ENCODE results near the gene ADGRA1.

The ADGRA1 gene

DNA sequence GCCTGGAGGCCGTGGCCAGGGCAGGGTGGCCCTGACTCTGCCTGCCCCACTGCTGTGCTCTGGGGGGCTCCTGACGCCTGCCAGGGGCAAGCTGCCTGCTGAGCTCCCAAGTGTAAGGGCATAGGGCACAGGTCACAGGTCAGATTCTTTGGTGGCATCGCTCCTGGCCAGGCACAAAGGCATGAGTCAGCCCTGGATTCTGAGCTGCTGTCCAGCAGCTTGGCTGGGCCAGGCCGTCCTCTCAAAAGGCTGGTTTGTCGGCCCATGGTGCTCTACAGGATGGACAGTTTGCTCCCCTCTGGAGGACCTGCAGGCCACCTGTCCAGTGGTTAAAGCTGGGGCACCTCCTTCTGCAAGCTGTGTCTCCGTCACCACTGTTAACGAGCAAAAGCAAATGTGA lies 2.9 kb downstream of the ADGRA1 start:
- H4K20me1 ChIP-seq (ENCODE audit: insufficient read depth, low read length): no peaks in the 10 kb centered on the region
- no peak overlapping the region for H3K27ac ChIP-seq (ENCODE audit: low read length)
- TF ChIP-seq EZH2phosphoT487 (IDR thresholded peaks at IDR 0.05; ENCODE audit: low read depth): no peak
- TF ChIP-seq, protein P1, sequence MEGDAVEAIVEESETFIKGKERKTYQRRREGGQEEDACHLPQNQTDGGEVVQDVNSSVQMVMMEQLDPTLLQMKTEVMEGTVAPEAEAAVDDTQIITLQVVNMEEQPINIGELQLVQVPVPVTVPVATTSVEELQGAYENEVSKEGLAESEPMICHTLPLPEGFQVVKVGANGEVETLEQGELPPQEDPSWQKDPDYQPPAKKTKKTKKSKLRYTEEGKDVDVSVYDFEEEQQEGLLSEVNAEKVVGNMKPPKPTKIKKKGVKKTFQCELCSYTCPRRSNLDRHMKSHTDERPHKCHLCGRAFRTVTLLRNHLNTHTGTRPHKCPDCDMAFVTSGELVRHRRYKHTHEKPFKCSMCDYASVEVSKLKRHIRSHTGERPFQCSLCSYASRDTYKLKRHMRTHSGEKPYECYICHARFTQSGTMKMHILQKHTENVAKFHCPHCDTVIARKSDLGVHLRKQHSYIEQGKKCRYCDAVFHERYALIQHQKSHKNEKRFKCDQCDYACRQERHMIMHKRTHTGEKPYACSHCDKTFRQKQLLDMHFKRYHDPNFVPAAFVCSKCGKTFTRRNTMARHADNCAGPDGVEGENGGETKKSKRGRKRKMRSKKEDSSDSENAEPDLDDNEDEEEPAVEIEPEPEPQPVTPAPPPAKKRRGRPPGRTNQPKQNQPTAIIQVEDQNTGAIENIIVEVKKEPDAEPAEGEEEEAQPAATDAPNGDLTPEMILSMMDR (IDR thresholded peaks at IDR 0.05; ENCODE audit: low read depth, low read length): no peak
- H3K4me3 ChIP-seq (ENCODE audit: low read length): no peak overlapping the region
- no peaks in the 10 kb centered on the region for H3K27me3 ChIP-seq (ENCODE audit: low read depth, low read length)
- no peak overlapping the region for H2AFZ ChIP-seq (ENCODE audit: low read depth, low read length)
- no peak overlapping the region for H3K9ac ChIP-seq (ENCODE audit: low read length)
- no peaks in the 10 kb centered on the region for H3K36me3 ChIP-seq (replicated peaks; ENCODE audit: low read depth, low read length)
- no peaks in the 10 kb centered on the region for H3K9me3 ChIP-seq (ENCODE audit: insufficient read depth, low read length)
- no peaks in the 10 kb centered on the region for H3K79me2 ChIP-seq (ENCODE audit: low read length)
- no peak overlapping the region for H3K4me2 ChIP-seq (ENCODE audit: low read length)
- no peaks in the 10 kb centered on the region for H3K4me1 ChIP-seq (ENCODE audit: low read length)

- Histone ChIP-seq H3K27me3 (ENCODE audit: low read depth, low read length) (no peaks in the 10 kb centered on the region), H3K4me1 (ENCODE audit: low read length) (no peaks in the 10 kb centered on the region), H4K20me1 (ENCODE audit: insufficient read depth, low read length) (no peaks in the 10 kb centered on the region), H3K36me3 (replicated peaks; ENCODE audit: low read depth, low read length) (no peaks in the 10 kb centered on the region), H3K27ac (ENCODE audit: low read length) (no peak overlapping the region), H3K9me3 (ENCODE audit: insufficient read depth, low read length) (no peaks in the 10 kb centered on the region), H2AFZ (ENCODE audit: low read depth, low read length) (no peak overlapping the region), H3K9ac (ENCODE audit: low read length) (no peak overlapping the region), H3K4me3 (ENCODE audit: low read length) (no peak overlapping the region), H3K79me2 (ENCODE audit: low read length) (no peaks in the 10 kb centered on the region), H3K4me2 (ENCODE audit: low read length) (no peak overlapping the region)
- TF ChIP-seq, protein P1 (IDR thresholded peaks at IDR 0.05; ENCODE audit: low read depth, low read length): no peak
- no peak for TF ChIP-seq EZH2phosphoT487 (IDR thresholded peaks at IDR 0.05; ENCODE audit: low read depth)
Measured at GRCh38 chr10:133091316-133091715, 3.6 kb downstream of the ADGRA1 start.

GRCh38 chr10:133093291-133093690 lies 5.6 kb downstream of the ADGRA1 start:
- TF ChIP-seq EZH2phosphoT487 (IDR thresholded peaks at IDR 0.05; ENCODE audit: low read depth): no peak
- TF ChIP-seq, protein P1 (IDR thresholded peaks at IDR 0.05; ENCODE audit: low read depth, low read length): no peak
- no peaks in the 10 kb centered on the region for H3K27me3 ChIP-seq (ENCODE audit: low read depth, low read length)
- no peak overlapping the region for H3K27ac ChIP-seq (ENCODE audit: low read length)

GRCh38 chr10:133094286-133094685 lies 6.6 kb downstream of the ADGRA1 start:
- Histone ChIP-seq H2AFZ (ENCODE audit: low read depth, low read length) (no peak overlapping the region), H3K27ac (ENCODE audit: low read length) (no peak overlapping the region), H3K9ac (ENCODE audit: low read length) (no peak overlapping the region), H3K79me2 (ENCODE audit: low read length) (no peaks in the 10 kb centered on the region), H3K4me3 (ENCODE audit: low read length) (no peak overlapping the region), H3K4me2 (ENCODE audit: low read length) (no peak overlapping the region), H3K4me1 (ENCODE audit: low read length) (no peaks in the 10 kb centered on the region), H3K9me3 (ENCODE audit: insufficient read depth, low read length) (no peaks in the 10 kb centered on the region), H3K27me3 (ENCODE audit: low read depth, low read length) (no peaks in the 10 kb centered on the region), H3K36me3 (replicated peaks; ENCODE audit: low read depth, low read length) (no peaks in the 10 kb centered on the region), H4K20me1 (ENCODE audit: insufficient read depth, low read length) (no peaks in the 10 kb centered on the region)
- TF ChIP-seq EZH2phosphoT487 (IDR thresholded peaks at IDR 0.05; ENCODE audit: low read depth): no peak
- TF ChIP-seq, protein P1 (IDR thresholded peaks at IDR 0.05; ENCODE audit: low read depth, low read length): no peak

More at GRCh38 chr10:133093291-133093690, 5.6 kb downstream of the ADGRA1 start:
- no peak overlapping the region for H3K4me3 ChIP-seq (ENCODE audit: low read length)
- H3K36me3 ChIP-seq (replicated peaks; ENCODE audit: low read depth, low read length): no peaks in the 10 kb centered on the region
- no peak overlapping the region for H3K4me2 ChIP-seq (ENCODE audit: low read length)
- H4K20me1 ChIP-seq (ENCODE audit: insufficient read depth, low read length): no peaks in the 10 kb centered on the region
- no peak overlapping the region for H3K9ac ChIP-seq (ENCODE audit: low read length)
- H3K4me1 ChIP-seq (ENCODE audit: low read length): no peaks in the 10 kb centered on the region
- no peak overlapping the region for H2AFZ ChIP-seq (ENCODE audit: low read depth, low read length)
- H3K79me2 ChIP-seq (ENCODE audit: low read length): no peaks in the 10 kb centered on the region
- no peaks in the 10 kb centered on the region for H3K9me3 ChIP-seq (ENCODE audit: insufficient read depth, low read length)
